PC-3 (cell line): ENCODE results near the gene C14orf132.

ENCODE experiments used
- CTCF ChIP-seq: fragments of 300-600 bp; sonication (generic); conservative IDR thresholded peaks from 2 replicates; pipeline ENCODE4 v1.5.1; 2017; ENCODE audit warnings: antibody characterized with exemption, low read depth, mild to moderate bottlenecking, low read length
- EZH2 ChIP-seq: fragments of 300-600 bp; sonication (generic); IDR thresholded peaks from one replicate; pipeline ENCODE4 v1.6.1; 2017; ENCODE audit warnings: antibody characterized with exemption, mild to moderate bottlenecking, low read length; ENCODE audit not compliant: unreplicated experiment
- EZH2phosphoT487 ChIP-seq: fragments of 300-600 bp; sonication (generic); IDR thresholded peaks from 2 replicates; pipeline ENCODE4 v1.6.1; 2018; ENCODE audit warnings: mild to moderate bottlenecking, antibody characterized with exemption, low read length, borderline replicate concordance

GRCh38 chr14:96091941-96092411 is 52.8 kb downstream of the C14orf132 start:
- TF ChIP-seq CTCF (no peak), EZH2 (no peak), EZH2phosphoT487 (no peak)
